ENCODE data around the gene AMZ1.

AMZ1 gene

DNA sequence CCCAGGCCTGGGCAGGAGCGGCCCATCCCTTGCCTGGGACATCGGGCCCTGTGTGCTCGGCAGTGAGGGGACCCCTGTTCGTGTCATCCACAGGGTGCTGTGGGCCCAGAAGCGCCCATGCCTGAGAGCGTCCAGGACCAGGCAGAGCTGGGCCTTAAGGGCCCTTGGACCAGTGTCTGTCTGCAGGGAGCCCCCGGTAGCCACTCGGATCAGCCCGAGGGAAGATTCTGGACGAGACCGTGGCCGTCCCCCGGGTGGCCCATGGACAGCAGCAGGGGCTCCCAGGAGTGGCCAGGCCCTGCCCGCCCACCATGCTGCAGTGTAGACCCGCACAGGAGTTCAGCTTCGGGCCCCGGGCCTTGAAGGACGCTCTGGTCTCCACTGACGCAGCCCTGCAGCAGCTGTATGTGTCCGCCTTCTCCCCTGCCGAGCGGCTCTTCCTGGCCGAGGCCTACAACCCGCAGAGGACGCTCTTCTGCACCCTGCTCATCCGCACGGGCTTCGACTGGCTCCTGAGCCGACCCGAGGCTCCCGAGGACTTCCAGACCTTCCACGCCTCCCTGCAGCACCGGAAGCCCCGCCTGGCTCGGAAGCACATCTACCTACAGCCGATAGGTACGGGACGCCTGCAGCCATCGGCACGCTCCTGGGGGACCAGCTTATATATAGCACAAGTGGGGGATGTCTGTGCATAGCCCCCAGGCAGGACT, 12.3 kb downstream of the AMZ1 start:
- no peak overlapping the region for H3K4me3 ChIP-seq (ENCODE audit: low read depth in 1 of 5, low read length in 5 of 5)
- no peaks in the 10 kb centered on the region for H3K36me3 ChIP-seq (ENCODE audit: control insufficient read depth in 5 of 5, insufficient read depth in 5 of 5, low read length in 5 of 5)
- H3K27ac ChIP-seq (ENCODE audit: low read depth, low read length), result no peak overlapping the region
- peaks cover 0 to 12% (median 11%) of the 10 kb centered on the region in 5 donors for H3K4me1 ChIP-seq (ENCODE audit: control insufficient read depth in 5 of 5, insufficient read depth in 5 of 5, low read length in 5 of 5)
- H3K27me3 ChIP-seq (ENCODE audit: control insufficient read depth in 5 of 5, insufficient read depth in 4 of 5, low read length in 5 of 5), result peaks cover 0 to 5% (median 4%) of the 10 kb centered on the region in 5 donors
- no peaks in the 10 kb centered on the region for H3K9me3 ChIP-seq (ENCODE audit: control insufficient read depth in 5 of 5, low read length in 5 of 5)
- no peak overlapping the region for H3K9ac ChIP-seq (ENCODE audit: low read length in 5 of 5)

DNA sequence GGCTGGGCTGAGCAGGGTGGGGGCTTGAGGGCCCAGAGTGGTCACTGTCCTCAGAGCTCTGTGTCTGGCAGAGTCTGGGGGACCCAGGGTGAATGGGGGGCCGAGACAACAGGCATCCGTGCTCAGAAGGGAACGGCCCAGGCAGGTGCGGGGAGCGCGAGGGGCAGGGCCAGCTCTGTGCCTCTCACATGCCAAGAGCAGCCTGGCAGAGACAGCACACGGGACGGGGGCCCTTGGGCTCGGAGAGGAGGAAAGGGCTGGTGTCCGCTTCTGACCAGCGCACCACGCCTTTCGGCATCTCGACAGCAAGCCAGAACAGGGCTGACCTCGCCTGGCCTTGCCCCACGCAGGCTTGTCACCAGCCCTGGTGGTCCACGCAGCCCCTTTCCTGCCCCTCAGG, 13.4 kb downstream of the AMZ1 start:
- Histone ChIP-seq H3K9me3 (ENCODE audit: control insufficient read depth in 5 of 5, low read length in 5 of 5) (no peaks in the 10 kb centered on the region), H3K27me3 (ENCODE audit: control insufficient read depth in 5 of 5, insufficient read depth in 4 of 5, low read length in 5 of 5) (peaks cover 0 to 5% (median 4%) of the 10 kb centered on the region in 5 donors), H3K4me1 (ENCODE audit: control insufficient read depth in 5 of 5, insufficient read depth in 5 of 5, low read length in 5 of 5) (peaks cover 0 to 12% (median 11%) of the 10 kb centered on the region in 5 donors), H3K9ac (ENCODE audit: low read length in 5 of 5) (no peak overlapping the region), H3K27ac (ENCODE audit: low read depth, low read length) (no peak overlapping the region), H3K4me3 (ENCODE audit: low read depth in 1 of 5, low read length in 5 of 5) (no peak overlapping the region), H3K36me3 (ENCODE audit: control insufficient read depth in 5 of 5, insufficient read depth in 5 of 5, low read length in 5 of 5) (no peaks in the 10 kb centered on the region)

DNA sequence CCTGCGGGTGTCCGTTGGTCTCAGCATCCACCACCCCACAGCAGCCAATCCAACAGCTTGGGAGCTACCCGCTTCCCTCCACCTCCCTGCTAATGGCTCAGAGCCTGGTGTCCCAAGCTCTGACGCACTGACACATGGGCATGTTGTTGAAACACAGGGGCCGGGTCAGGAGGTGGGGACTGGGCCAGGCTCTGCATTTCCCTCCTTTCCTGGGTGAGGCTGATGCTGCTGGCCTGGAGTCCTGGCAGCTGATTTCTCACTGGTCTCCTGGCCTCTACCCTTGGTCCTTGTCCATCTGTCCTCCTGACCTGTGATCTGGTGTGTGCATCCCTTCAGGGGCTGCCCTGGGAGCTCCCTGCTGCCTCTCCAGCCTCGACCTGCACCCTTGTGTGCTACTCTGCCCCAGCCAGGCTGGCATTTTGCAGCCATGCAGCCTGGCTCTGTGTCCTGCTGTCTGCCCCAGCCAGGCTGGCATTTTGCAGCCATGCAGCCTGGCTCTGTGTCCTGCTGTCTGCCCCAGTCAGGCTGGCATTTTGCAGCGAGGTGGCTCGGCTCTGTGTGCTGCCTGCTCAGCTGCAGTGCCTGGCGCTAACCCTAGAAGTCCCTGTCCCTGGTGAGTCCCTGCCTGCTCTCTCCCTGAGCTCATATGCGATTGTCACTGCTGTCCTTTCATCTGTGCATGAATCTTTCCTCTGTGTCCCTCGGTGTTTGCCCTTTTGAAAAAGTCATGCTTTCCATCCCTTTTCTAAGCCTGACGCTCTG, 14.0 kb downstream of the AMZ1 start:
- Histone ChIP-seq H3K4me1 (ENCODE audit: control insufficient read depth in 5 of 5, insufficient read depth in 5 of 5, low read length in 5 of 5) (peaks cover 0 to 12% (median 11%) of the 10 kb centered on the region in 5 donors), H3K9me3 (ENCODE audit: control insufficient read depth in 5 of 5, low read length in 5 of 5) (no peaks in the 10 kb centered on the region), H3K27me3 (ENCODE audit: control insufficient read depth in 5 of 5, insufficient read depth in 4 of 5, low read length in 5 of 5) (peaks cover 0 to 5% (median 4%) of the 10 kb centered on the region in 5 donors), H3K9ac (ENCODE audit: low read length in 5 of 5) (no peak overlapping the region), H3K36me3 (ENCODE audit: control insufficient read depth in 5 of 5, insufficient read depth in 5 of 5, low read length in 5 of 5) (no peaks in the 10 kb centered on the region), H3K4me3 (ENCODE audit: low read depth in 1 of 5, low read length in 5 of 5) (no peak overlapping the region), H3K27ac (ENCODE audit: low read depth, low read length) (no peak overlapping the region)

DNA sequence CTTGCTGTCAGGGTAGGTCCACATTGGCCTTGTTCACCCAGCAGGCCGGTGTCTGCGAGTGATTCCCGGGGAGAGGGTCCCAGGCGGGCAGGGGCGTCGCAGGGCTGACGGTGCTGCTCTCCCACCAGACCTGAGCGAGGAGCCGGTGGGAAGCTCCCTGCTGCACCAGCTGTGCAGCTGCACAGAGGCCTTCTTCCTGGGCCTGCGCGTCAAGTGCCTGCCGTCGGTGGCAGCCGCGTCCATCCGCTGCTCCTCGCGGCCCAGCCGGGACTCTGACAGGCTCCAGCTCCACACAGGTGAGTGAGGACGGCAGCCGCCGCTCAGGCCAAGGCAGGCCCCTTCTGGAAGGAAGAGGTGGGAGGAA, 14.6 kb downstream of the AMZ1 start:
- Histone ChIP-seq H3K4me1 (ENCODE audit: control insufficient read depth in 5 of 5, insufficient read depth in 5 of 5, low read length in 5 of 5) (peaks cover 0 to 12% (median 11%) of the 10 kb centered on the region in 5 donors), H3K4me3 (ENCODE audit: low read depth in 1 of 5, low read length in 5 of 5) (no peak overlapping the region), H3K9ac (ENCODE audit: low read length in 5 of 5) (no peak overlapping the region), H3K27ac (ENCODE audit: low read depth, low read length) (no peak overlapping the region), H3K9me3 (ENCODE audit: control insufficient read depth in 5 of 5, low read length in 5 of 5) (no peaks in the 10 kb centered on the region), H3K36me3 (ENCODE audit: control insufficient read depth in 5 of 5, insufficient read depth in 5 of 5, low read length in 5 of 5) (no peaks in the 10 kb centered on the region), H3K27me3 (ENCODE audit: control insufficient read depth in 5 of 5, insufficient read depth in 4 of 5, low read length in 5 of 5) (peaks cover 0 to 5% (median 4%) of the 10 kb centered on the region in 5 donors)

DNA sequence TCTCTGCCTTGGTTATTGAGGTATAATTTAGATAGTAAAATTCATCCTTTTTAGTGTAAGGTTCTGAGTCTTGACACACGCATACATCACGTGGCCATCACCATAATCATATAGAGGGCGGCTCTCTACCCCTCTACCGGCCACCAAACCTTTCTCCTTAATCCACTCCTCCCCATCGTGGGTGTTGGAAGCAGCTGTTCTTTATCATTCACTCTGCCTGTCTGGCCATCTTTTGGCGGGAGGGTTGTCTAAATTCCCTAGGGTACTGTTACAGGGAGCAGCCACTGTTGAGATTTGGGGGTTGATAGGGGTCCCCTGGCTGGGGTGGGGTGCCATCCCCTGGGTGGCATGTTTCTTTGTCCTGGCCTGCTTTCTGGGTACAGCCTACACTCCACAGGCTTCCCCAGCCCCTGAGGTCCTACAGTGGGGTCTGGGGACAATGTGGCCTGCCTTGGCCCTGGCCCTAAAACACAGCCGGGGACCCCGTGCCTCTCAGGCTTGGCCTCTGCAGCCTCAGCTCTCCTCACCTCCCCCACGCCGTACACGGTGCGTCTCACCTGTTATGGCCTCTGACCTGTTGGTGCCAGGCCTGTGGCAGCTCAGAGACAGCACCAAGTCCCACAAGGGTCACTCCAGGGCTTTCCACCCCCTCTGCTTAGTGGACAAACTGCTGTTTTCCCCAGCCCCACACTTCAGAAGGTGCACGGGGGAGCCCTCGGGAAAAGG, 17.5 kb downstream of the AMZ1 start:
- Histone ChIP-seq H3K27me3 (ENCODE audit: control insufficient read depth in 5 of 5, insufficient read depth in 4 of 5, low read length in 5 of 5) (peaks cover 0 to 12% (median 0%) of the 10 kb centered on the region in 5 donors), H3K4me3 (ENCODE audit: low read depth in 1 of 5, low read length in 5 of 5) (no peak overlapping the region), H3K4me1 (ENCODE audit: control insufficient read depth in 5 of 5, insufficient read depth in 5 of 5, low read length in 5 of 5) (peaks cover 0 to 25% (median 22%) of the 10 kb centered on the region in 5 donors), H3K9ac (ENCODE audit: low read length in 5 of 5) (no peak overlapping the region), H3K9me3 (ENCODE audit: control insufficient read depth in 5 of 5, low read length in 5 of 5) (no peaks in the 10 kb centered on the region), H3K27ac (ENCODE audit: low read depth, low read length) (no peak overlapping the region), H3K36me3 (ENCODE audit: control insufficient read depth in 5 of 5, insufficient read depth in 5 of 5, low read length in 5 of 5) (no peaks in the 10 kb centered on the region)

DNA sequence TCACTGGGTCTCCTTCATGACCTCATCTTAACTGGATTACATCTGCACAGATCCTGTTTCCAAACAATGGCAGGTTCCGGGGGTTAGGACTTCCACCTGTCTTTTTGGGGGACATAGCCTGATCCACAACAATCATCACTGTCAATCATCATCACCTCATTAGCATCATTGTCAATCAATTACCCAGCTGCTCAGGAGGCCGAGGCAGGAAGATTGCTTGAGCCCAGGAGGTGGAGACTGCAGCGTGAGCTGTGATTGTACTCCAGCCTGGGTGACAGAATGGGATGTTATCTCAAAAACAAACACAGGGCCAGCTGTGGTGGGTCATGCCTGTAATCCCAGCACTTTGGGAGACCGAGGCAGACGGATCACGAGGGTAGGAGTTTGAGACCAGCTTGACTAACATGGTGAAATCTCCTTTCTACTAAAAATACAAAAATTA, 18.7 kb downstream of the AMZ1 start:
- H3K27me3 ChIP-seq (ENCODE audit: control insufficient read depth in 5 of 5, insufficient read depth in 4 of 5, low read length in 5 of 5), result peaks cover 0 to 8% (median 0%) of the 10 kb centered on the region in 5 donors
- H3K36me3 ChIP-seq (ENCODE audit: control insufficient read depth in 5 of 5, insufficient read depth in 5 of 5, low read length in 5 of 5), result peaks cover 0 to 4% (median 0%) of the 10 kb centered on the region in 5 donors
- H3K9me3 ChIP-seq (ENCODE audit: control insufficient read depth in 5 of 5, low read length in 5 of 5), result peaks cover 0 to 2% (median 0%) of the 10 kb centered on the region in 5 donors
- H3K4me1 ChIP-seq (ENCODE audit: control insufficient read depth in 5 of 5, insufficient read depth in 5 of 5, low read length in 5 of 5), result peaks cover 0 to 24% (median 17%) of the 10 kb centered on the region in 5 donors
- H3K27ac ChIP-seq (ENCODE audit: low read depth, low read length), result no peak overlapping the region
- H3K4me3 ChIP-seq (ENCODE audit: low read depth in 1 of 5, low read length in 5 of 5), result no peak overlapping the region
- no peak overlapping the region for H3K9ac ChIP-seq (ENCODE audit: low read length in 5 of 5)

GRCh38 chr7:2707481-2707880, 19.5 kb downstream of the AMZ1 start:
- Histone ChIP-seq H3K9me3 (ENCODE audit: control insufficient read depth in 5 of 5, low read length in 5 of 5) (peaks cover 0 to 2% (median 0%) of the 10 kb centered on the region in 5 donors), H3K4me3 (ENCODE audit: low read depth in 1 of 5, low read length in 5 of 5) (no peak overlapping the region), H3K4me1 (ENCODE audit: control insufficient read depth in 5 of 5, insufficient read depth in 5 of 5, low read length in 5 of 5) (peaks cover 0 to 18% (median 11%) of the 10 kb centered on the region in 5 donors), H3K9ac (ENCODE audit: low read length in 5 of 5) (no peak overlapping the region), H3K27ac (ENCODE audit: low read depth, low read length) (no peak overlapping the region), H3K36me3 (ENCODE audit: control insufficient read depth in 5 of 5, insufficient read depth in 5 of 5, low read length in 5 of 5) (peaks cover 0 to 4% (median 0%) of the 10 kb centered on the region in 5 donors), H3K27me3 (ENCODE audit: control insufficient read depth in 5 of 5, insufficient read depth in 4 of 5, low read length in 5 of 5) (peaks cover 0 to 8% (median 0%) of the 10 kb centered on the region in 5 donors)

- Histone ChIP-seq H3K4me3 (ENCODE audit: low read depth in 1 of 5, low read length in 5 of 5) (no peak overlapping the region), H3K4me1 (ENCODE audit: control insufficient read depth in 5 of 5, insufficient read depth in 5 of 5, low read length in 5 of 5) (peaks cover 0 to 22% (median 11%) of the 10 kb centered on the region in 5 donors), H3K27me3 (ENCODE audit: control insufficient read depth in 5 of 5, insufficient read depth in 4 of 5, low read length in 5 of 5) (peaks cover 0 to 8% (median 0%) of the 10 kb centered on the region in 5 donors), H3K9ac (ENCODE audit: low read length in 5 of 5) (no peak overlapping the region), H3K27ac (ENCODE audit: low read depth, low read length) (no peak overlapping the region), H3K36me3 (ENCODE audit: control insufficient read depth in 5 of 5, insufficient read depth in 5 of 5, low read length in 5 of 5) (peaks cover 0 to 4% (median 0%) of the 10 kb centered on the region in 5 donors), H3K9me3 (ENCODE audit: control insufficient read depth in 5 of 5, low read length in 5 of 5) (peaks cover 0 to 2% (median 0%) of the 10 kb centered on the region in 5 donors)
These were observed 20.0 kb downstream of the AMZ1 start for GRCh38 chr7:2708041-2708440.

DNA sequence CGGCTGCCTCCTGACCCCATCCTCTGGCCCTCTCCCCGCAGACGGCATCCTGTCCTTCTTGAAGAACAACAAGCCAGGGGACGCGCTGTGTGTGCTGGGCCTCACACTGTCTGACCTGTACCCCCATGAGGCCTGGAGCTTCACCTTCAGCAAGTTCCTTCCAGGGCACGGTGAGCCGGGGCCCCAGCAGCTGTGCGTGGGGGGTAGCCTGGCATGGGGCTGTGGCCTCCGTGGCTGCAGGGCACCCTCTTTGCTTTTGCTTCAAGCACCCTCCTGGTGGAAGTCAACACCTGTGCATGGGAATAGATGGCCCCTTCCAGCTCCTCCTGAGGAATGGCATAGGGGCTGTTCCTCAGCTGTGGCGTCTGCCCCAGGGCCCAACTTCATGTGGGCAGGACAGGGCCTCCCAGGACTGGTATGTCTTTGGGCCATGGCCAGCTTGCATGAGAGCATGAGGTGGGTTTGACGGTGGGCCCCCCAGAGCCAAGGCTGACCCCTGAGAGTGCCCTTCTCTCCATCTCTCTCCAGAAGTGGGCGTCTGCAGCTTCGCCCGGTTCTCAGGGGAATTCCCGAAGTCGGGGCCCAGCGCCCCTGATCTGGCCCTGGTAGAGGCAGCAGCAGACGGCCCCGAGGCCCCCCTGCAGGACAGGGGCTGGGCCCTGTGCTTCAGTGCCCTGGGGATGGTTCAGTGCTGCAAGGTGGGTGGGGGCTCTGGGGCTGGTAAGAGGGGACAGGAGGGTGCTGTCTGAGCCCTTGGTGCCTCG, 20.7 kb downstream of the AMZ1 start:
- peaks cover 0 to 4% (median 0%) of the 10 kb centered on the region in 5 donors for H3K36me3 ChIP-seq (ENCODE audit: control insufficient read depth in 5 of 5, insufficient read depth in 5 of 5, low read length in 5 of 5)
- no peak overlapping the region for H3K4me3 ChIP-seq (ENCODE audit: low read depth in 1 of 5, low read length in 5 of 5)
- peaks cover 0 to 8% (median 0%) of the 10 kb centered on the region in 5 donors for H3K27me3 ChIP-seq (ENCODE audit: control insufficient read depth in 5 of 5, insufficient read depth in 4 of 5, low read length in 5 of 5)
- peaks cover 0 to 2% (median 0%) of the 10 kb centered on the region in 5 donors for H3K9me3 ChIP-seq (ENCODE audit: control insufficient read depth in 5 of 5, low read length in 5 of 5)
- no peak overlapping the region for H3K27ac ChIP-seq (ENCODE audit: low read depth, low read length)
- H3K4me1 ChIP-seq (ENCODE audit: control insufficient read depth in 5 of 5, insufficient read depth in 5 of 5, low read length in 5 of 5), result peaks cover 0 to 29% (median 14%) of the 10 kb centered on the region in 5 donors
- no peak overlapping the region for H3K9ac ChIP-seq (ENCODE audit: low read length in 5 of 5)
